Activated naive CD4-positive, alpha-beta T cell treated with Interleukin-2 at 50 U/mL for 16 hours (primary cell): ENCODE results near the gene LRRC43.
"Not testable (repeated sequence)": the region's sequence is repeated elsewhere in the genome, so short reads cannot be mapped to it uniquely, and the experiment has no call there.

Experiments used
- DNase-seq: peaks from one replicate; pipeline ENCODE4 v3.0.0-alpha.2; 2020

LRRC43 gene

GRCh38 chr12:122197612-122197966 lies 14.7 kb downstream of the LRRC43 start:
- no peak for DNase-seq

GRCh38 chr12:122199484-122200355 lies 16.8 kb downstream of the LRRC43 start:
- no peak for DNase-seq

- DNase-seq, result no peak
Observed at GRCh38 chr12:122200541-122201175, 17.7 kb downstream of the LRRC43 start.

- no peak for DNase-seq
Observed at GRCh38 chr12:122201381-122201780, 18.5 kb downstream of the LRRC43 start.

GRCh38 chr12:122202017-122202416 lies 19.1 kb downstream of the LRRC43 start:
- DNase-seq, result no peak

GRCh38 chr12:122202811-122203210 lies 19.9 kb downstream of the LRRC43 start:
- DNase-seq, result not testable (repeated sequence)

GRCh38 chr12:122203301-122204166 lies 20.6 kb downstream of the LRRC43 start, which contains the start of gene B3GNT4:
Gene B3GNT4 (plus strand): TSS chr12:122203709. CDS start chr12:122204619, 910 bp downstream.
- peak; percentile 75 for DNase-seq

GRCh38 chr12:122204167-122205052 lies 21.5 kb downstream of the LRRC43 start:
- no peak for DNase-seq

- DNase-seq, result no peak
Observed at GRCh38 chr12:122205053-122205925, 22.4 kb downstream of the LRRC43 start.

GRCh38 chr12:122206111-122206881 lies 23.4 kb downstream of the LRRC43 start:
- DNase-seq, result no peak

- no peak for DNase-seq
Observed at GRCh38 chr12:122206976-122207375, 24.1 kb downstream of the LRRC43 start.

GRCh38 chr12:122207391-122207790 lies 24.5 kb downstream of the LRRC43 start:
- DNase-seq, result no peak

GRCh38 chr12:122208073-122208820 lies 25.3 kb downstream of the LRRC43 start:
- no peak for DNase-seq

- DNase-seq, result no peak
Observed at GRCh38 chr12:122215771-122216170, 32.8 kb downstream of the LRRC43 start.

GRCh38 chr12:122216445-122216844 lies 33.5 kb downstream of the LRRC43 start:
- DNase-seq, result no peak

GRCh38 chr12:122225683-122226365 lies 42.9 kb downstream of the LRRC43 start, which contains the start of gene DIABLO:
Gene DIABLO (minus strand): TSS chr12:122226052. CDS start chr12:122226014, 38 bp downstream.
- DNase-seq, result peak; percentile 100

GRCh38 chr12:122226366-122227125 lies 43.6 kb downstream of the LRRC43 start:
- DNase-seq, result no peak

GRCh38 chr12:122227341-122227740 lies 44.4 kb downstream of the LRRC43 start:
- DNase-seq, result no peak
